GM21447 (cell line): ENCODE data around the gene COMMD3.

Source experiments
- ATAC-seq: cut with Tn5 transposase; IDR thresholded peaks from one replicate; pipeline ENCODE4 v1.9.1; 2021; ENCODE audit not compliant: unreplicated experiment

Gene COMMD3

DNA sequence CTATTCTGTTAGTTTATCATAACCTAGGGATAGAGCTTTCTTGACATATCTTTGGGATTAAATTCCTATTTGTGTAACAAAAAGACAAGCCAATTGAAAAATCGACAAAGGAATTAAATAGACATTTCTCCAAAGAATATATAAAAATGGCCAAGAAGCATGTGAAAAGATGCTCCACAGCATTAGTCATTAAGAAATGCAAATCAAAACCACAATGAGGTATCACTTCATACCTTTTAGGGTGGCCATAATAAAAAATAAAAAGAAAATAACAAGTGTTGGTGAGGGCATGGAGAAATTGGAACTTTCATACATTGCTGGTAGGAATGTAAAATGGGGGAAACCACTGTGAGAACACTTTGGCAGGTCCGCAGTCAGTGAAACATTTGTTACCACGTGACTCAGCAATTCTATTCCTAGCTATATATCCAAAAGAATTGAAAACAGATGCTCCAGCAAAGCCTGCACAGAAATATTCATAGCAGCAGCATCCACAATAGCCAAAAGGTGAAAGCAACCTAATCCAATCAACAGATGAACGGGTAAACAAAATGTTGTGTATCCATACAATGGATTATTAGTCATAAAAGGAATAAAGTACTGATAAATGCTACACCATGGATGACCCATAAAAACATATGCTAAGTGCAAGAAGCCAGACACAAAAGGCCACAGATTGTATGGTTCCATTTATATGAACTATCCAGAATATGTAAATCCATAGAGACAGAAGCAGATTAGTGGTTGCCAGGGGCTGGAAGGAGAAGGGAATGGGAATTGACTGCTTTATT is 49.7 kb downstream of the COMMD3 start:
- ATAC-seq = no peak

- no peak for ATAC-seq
These were observed 50.2 kb downstream of the COMMD3 start for GRCh38 chr10:22366435-22366703.

DNA sequence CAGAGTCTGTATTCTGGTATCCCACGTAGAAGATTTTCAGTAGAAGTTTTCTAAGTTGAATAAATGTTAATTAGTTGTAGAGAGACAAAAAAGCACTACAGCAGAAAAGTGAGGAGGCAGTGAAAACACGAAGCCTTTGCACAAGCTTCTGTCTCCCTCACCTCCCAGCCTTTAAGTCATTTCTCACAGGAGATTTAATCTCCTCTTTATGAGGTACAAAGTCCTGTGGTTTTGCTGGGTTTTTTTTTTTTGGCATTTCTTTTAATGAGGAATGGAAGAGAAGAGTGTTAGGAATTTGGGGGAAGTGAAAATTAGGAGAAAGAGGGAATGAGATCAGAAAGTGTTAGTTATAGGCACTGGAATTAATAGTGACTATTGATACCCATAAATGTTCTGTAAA is 50.6 kb downstream of the COMMD3 start:
- ATAC-seq = no peak

DNA sequence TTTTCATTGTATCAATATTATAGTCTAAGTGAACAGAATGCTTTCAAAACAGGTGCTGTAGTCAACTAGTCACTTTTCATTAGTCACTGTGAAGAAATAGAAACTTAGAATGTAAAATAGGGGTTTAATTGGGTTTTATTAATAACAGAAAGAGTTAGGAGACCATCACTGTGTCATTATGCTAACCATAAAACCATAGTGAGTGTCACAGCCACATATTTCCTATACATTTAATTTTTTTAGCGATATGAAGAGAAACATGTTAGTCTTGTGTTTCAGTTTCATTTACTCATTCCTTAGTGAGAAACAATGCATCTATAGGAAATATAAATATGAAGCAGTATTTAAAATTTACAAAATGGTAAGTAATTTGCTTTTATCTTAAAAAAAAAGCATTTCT is 51.3 kb downstream of the COMMD3 start:
- no peak for ATAC-seq

DNA sequence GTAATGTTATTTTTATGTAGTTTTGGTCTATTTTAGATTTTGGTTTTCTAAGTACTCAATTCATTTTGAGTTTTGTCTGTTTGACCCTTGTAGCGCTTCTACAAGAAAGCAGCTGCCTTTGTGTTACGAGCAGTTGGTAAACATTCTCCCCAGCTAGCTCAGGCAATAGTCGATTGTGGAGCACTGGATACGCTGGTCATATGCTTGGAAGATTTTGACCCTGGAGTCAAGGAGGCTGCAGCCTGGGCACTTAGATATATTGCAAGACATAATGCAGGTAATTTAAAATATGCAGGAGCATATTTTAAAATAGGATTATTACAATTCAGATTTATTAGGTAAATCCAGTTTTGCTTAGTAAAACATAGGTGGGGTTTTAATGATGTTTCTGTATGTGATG is 52.2 kb downstream of the COMMD3 start:
- ATAC-seq = no peak

- no peak for ATAC-seq
These were observed 52.8 kb downstream of the COMMD3 start for GRCh38 chr10:22368981-22369380.

GRCh38 chr10:22369434-22370072 is 53.4 kb downstream of the COMMD3 start:
- peak; percentile 44 for ATAC-seq
